A549 treated with RU486 at 1 μM for 4 hours (cell line): ENCODE measurements around the gene LDAH. TPM values are rescaled to one million over a fixed set of nuclear protein-coding genes. Genes with fewer than 3 reads are reported as not detected.

Experiments
- total RNA-seq: library from RNA; stranded (reverse); fragments of 200-300 nt; extraction: Qiagen RNA extraction; gene quantifications from 5 replicates; pipeline ENCODE4 v1.2.3, GENCODE V29; 2022; ENCODE audit warnings: low read depth

LDAH gene
- 15.3 to 19.5 TPM (median 17.5 TPM) in 5 replicates for total RNA-seq

GRCh38 chr2:20822535-20823490 is at the start of gene LDAH:
TSS of gene LDAH (minus strand) at chr2:20823101. CDS start at chr2:20801463, 21,638 bp downstream.

GRCh38 chr2:20666304-20667150 is 156.4 kb downstream of the LDAH start, which contains the start of gene GDF7:
TSS of gene GDF7 (plus strand) at chr2:20667144. CDS start at chr2:20667240, 96 bp downstream.

GRCh38 chr2:20650877-20651730 is 171.8 kb downstream of the LDAH start, which contains the start of gene HS1BP3:
TSS of gene HS1BP3 (minus strand) at chr2:20651098. CDS start at chr2:20651063, 35 bp downstream.

Other genes with a start within 250 kb of the LDAH start
- 34.0 to 43.2 TPM (median 39.4 TPM) in 5 replicates for gene HS1BP3, start 172.0 kb downstream of the LDAH start, total RNA-seq
- gene GDF7, start 156.0 kb downstream of the LDAH start, total RNA-seq, result 0.03 to 0.06 TPM (median 0.04 TPM) in 5 replicates
- gene APOB, start 221.0 kb upstream of the LDAH start, total RNA-seq, result 0.39 TPM in 1 of 5 replicates, not detected in the others